CD4-positive, alpha-beta T cell treated with Interleukin-17A for 4 hours (primary cell): ENCODE measurements around the gene TEKT2.

Source experiments
- DNase-seq: peaks from one replicate; pipeline ENCODE4 v3.0.0-alpha.2; 2020; ENCODE audit warnings: mixed read lengths

The TEKT2 gene

GRCh38 chr1:36083635-36084496 lies at the start of gene TEKT2:
Gene TEKT2, plus strand, starts transcription at chr1:36084094. Its CDS starts 828 bp downstream, at chr1:36084922.
- DNase-seq: no peak

GRCh38 chr1:36034692-36035091 lies 49.2 kb upstream of the TEKT2 start:
- DNase-seq: no peak

- no peak for DNase-seq
These were observed 48.7 kb upstream of the TEKT2 start for GRCh38 chr1:36035154-36035553.

GRCh38 chr1:36040238-36040637 lies 43.7 kb upstream of the TEKT2 start:
- no peak for DNase-seq

- no peak for DNase-seq
These were observed 32.1 kb upstream of the TEKT2 start for GRCh38 chr1:36051821-36052220.

- DNase-seq: no peak
These were observed 29.9 kb upstream of the TEKT2 start for GRCh38 chr1:36053978-36054377.

GRCh38 chr1:36055706-36056105 lies 28.2 kb upstream of the TEKT2 start:
- no peak for DNase-seq

- no peak for DNase-seq
These were observed 21.6 kb upstream of the TEKT2 start for GRCh38 chr1:36062315-36062714.

- no peak for DNase-seq
These were observed 16.0 kb upstream of the TEKT2 start for GRCh38 chr1:36067871-36068270.

- no peak for DNase-seq
These were observed 15.0 kb upstream of the TEKT2 start for GRCh38 chr1:36068866-36069265.

- DNase-seq: no peak
These were observed 13.5 kb upstream of the TEKT2 start for GRCh38 chr1:36070349-36070748.

GRCh38 chr1:36076979-36077573 lies 6.8 kb upstream of the TEKT2 start:
- no peak for DNase-seq

- DNase-seq: no peak
These were observed 3.7 kb upstream of the TEKT2 start for GRCh38 chr1:36080236-36080635.

- no peak for DNase-seq
These were observed 3.1 kb upstream of the TEKT2 start for GRCh38 chr1:36080801-36081200.

- DNase-seq: no peak
These were observed 1.9 kb upstream of the TEKT2 start for GRCh38 chr1:36081926-36082485.

- no peak for DNase-seq
These were observed 675 bp upstream of the TEKT2 start for GRCh38 chr1:36083219-36083618.

- DNase-seq: no peak
These were observed 712 bp downstream of the TEKT2 start for GRCh38 chr1:36084497-36085115.

- no peak for DNase-seq
These were observed 1.2 kb downstream of the TEKT2 start for GRCh38 chr1:36085126-36085525.

- no peak for DNase-seq
These were observed 2.0 kb downstream of the TEKT2 start for GRCh38 chr1:36085686-36086526.

- no peak for DNase-seq
These were observed 2.8 kb downstream of the TEKT2 start for GRCh38 chr1:36086529-36087232.

GRCh38 chr1:36087233-36088123 lies 3.6 kb downstream of the TEKT2 start:
- no peak for DNase-seq
